ENCODE data around the gene EGFL6.

GRCh38 chrX:13550346-13550745 is 19.1 kb upstream of the EGFL6 start:
- TF ChIP-seq POLR2A (IDR thresholded peaks at IDR 0.05; ENCODE audit: low read depth, low read length) = no peak
- TF ChIP-seq POLR2AphosphoS5 (IDR thresholded peaks at IDR 0.05; ENCODE audit: low read depth, low read length) = no peak

All from GM12892 (cell line).